Type B pancreatic cell (in vitro differentiated cells): Measurements from ENCODE around the gene SGCA. TPM values are rescaled to one million over a fixed set of nuclear protein-coding genes. Genes with fewer than 3 reads are reported as not detected.

Experiments used
- DNase-seq: peaks from one replicate; pipeline ENCODE4 v3.0.0; 2021; ENCODE audit warnings: mixed read lengths; ENCODE audit not compliant: unreplicated experiment; ENCODE audit errors: extremely low spot score
- H3K27ac Mint-ChIP-seq: 2 replicates; pipeline ENCODE4 v1.8.0; 2021; ENCODE audit warnings: mild to moderate bottlenecking, mixed read lengths
- H3K27me3 Mint-ChIP-seq: 2 replicates; pipeline ENCODE4 v1.8.0; 2021; ENCODE audit warnings: mixed read lengths
- H3K36me3 Mint-ChIP-seq: 2 replicates; pipeline ENCODE4 v1.8.0; 2021; ENCODE audit warnings: mixed read lengths
- H3K4me1 Mint-ChIP-seq: one replicate; pipeline ENCODE4 v1.8.0; 2021; ENCODE audit warnings: mixed read lengths; ENCODE audit not compliant: unreplicated experiment
- H3K4me3 Mint-ChIP-seq: 2 replicates; pipeline ENCODE4 v1.8.0; 2021; ENCODE audit warnings: mild to moderate bottlenecking, mixed read lengths
- H3K9me3 Mint-ChIP-seq: 2 replicates; pipeline ENCODE4 v1.8.0; 2021; ENCODE audit warnings: mixed read lengths
- total RNA-seq: library from RNA; stranded (reverse); gene quantifications from 2 replicates; pipeline ENCODE4 v1.2.1, GENCODE V29; 2021; ENCODE audit warnings: low replicate concordance
- TF ChIP-seq, protein P1 (sequence below): fragments of 200-600 bp; sonication (generic); conservative IDR thresholded peaks from 2 replicates; pipeline ENCODE4 v1.5.0; 2021; ENCODE audit warnings: antibody characterized with exemption, mild to moderate bottlenecking

The SGCA gene
- total RNA-seq, 1 donor from 2014 or later, result 0.72 TPM

DNA sequence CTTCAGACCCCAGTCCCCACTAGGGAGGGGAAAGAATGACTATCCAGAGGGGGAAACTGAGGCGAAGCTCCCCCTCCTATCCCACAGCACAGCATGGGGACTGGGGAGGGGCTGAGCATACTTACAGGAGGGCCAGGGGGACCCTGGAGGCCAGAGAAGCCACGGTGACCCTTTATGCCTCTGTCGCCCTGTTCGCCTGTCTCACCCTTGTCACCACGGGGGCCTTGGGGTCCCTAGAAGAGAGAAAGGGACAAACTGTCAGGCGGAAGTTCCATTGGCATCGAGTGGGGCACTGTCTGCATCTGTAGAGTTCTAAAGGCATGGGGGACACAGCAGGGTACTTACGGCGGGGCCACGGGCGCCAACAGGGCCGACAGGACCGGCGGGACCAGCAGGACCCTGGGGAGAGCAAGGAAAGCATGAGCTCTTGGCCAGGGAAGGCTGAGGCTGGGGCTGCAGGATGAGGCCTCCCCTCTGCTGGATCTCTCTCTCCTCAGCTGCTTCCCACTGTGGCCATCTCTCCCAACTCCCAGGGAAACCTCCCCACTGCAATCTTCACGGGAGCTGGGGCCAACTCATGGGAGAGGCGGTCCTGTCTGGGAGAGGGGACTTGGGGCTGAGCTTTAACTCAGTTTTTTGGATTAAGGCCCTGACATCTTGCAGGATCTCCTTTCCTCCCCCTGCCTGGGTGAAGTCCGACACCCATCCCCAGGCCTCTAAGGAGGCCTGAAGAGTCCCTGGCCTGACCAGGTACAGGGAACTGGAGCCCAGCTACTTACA, 22.1 kb downstream of the SGCA start:
- Mint-ChIP-seq H3K4me3 (no peak overlapping the region), H3K36me3 (no peaks in the 10 kb centered on the region), H3K27me3 (peaks cover 1% of the 10 kb centered on the region), H3K9me3 (no peaks in the 10 kb centered on the region), H3K27ac (no peak overlapping the region), H3K4me1 (peaks cover 9% of the 10 kb centered on the region)
- TF ChIP-seq, protein P1, sequence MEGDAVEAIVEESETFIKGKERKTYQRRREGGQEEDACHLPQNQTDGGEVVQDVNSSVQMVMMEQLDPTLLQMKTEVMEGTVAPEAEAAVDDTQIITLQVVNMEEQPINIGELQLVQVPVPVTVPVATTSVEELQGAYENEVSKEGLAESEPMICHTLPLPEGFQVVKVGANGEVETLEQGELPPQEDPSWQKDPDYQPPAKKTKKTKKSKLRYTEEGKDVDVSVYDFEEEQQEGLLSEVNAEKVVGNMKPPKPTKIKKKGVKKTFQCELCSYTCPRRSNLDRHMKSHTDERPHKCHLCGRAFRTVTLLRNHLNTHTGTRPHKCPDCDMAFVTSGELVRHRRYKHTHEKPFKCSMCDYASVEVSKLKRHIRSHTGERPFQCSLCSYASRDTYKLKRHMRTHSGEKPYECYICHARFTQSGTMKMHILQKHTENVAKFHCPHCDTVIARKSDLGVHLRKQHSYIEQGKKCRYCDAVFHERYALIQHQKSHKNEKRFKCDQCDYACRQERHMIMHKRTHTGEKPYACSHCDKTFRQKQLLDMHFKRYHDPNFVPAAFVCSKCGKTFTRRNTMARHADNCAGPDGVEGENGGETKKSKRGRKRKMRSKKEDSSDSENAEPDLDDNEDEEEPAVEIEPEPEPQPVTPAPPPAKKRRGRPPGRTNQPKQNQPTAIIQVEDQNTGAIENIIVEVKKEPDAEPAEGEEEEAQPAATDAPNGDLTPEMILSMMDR, result no peak
- no peak for DNase-seq

DNA sequence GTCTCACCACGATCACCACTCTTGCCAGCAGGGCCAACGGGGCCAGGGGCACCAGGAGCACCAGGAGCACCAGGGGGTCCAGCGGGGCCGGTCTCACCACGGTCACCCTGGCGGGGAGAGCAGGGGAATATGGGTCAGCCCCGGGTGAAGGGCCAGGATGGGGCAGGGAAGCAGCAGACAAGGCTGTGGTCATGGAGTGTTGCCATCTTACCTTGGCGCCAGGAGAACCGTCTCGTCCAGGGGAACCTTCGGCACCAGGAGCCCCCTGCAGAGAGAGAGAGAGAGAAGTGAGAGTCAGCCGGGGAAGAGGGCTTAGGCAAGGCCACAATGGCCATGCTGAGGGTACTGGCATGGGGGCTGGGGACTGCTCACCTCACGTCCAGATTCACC, 22.7 kb downstream of the SGCA start:
- Mint-ChIP-seq H3K36me3 (no peaks in the 10 kb centered on the region), H3K4me3 (no peak overlapping the region), H3K27ac (no peak overlapping the region), H3K9me3 (no peaks in the 10 kb centered on the region), H3K4me1 (peaks cover 8% of the 10 kb centered on the region), H3K27me3 (no peaks in the 10 kb centered on the region)
- no peak for DNase-seq
- TF ChIP-seq, protein P1, result no peak

DNA sequence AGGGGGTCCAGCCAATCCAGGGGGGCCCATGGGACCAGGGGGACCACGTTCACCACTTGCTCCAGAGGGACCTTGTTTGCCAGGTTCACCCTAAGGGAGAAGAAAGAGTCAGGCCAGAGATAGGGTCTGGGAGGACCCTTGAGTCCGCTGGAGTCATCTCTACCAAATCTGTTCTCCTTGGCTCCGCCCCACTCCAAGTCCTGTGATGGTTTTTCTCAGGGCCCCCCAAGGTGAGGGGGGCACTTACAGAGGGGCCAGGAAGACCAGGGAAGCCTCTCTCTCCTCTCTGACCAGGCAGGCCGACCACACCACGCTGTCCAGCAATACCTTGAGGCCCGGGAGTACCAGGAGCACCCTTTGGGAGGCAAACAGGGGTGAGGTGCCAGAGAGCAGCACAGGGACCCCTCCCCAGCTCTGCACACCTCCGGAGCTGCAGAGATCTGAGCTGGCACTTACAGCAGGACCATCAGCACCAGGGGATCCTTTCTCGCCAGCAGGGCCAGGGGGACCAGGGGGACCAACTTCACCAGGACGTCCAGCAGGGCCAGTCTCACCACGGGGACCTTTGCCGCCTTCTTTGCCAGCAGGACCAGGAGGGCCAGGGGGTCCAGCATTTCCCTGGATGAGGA, 23.2 kb downstream of the SGCA start:
- TF ChIP-seq, protein P1, result no peak
- no peak for DNase-seq
- no peak overlapping the region for H3K4me3 Mint-ChIP-seq

DNA sequence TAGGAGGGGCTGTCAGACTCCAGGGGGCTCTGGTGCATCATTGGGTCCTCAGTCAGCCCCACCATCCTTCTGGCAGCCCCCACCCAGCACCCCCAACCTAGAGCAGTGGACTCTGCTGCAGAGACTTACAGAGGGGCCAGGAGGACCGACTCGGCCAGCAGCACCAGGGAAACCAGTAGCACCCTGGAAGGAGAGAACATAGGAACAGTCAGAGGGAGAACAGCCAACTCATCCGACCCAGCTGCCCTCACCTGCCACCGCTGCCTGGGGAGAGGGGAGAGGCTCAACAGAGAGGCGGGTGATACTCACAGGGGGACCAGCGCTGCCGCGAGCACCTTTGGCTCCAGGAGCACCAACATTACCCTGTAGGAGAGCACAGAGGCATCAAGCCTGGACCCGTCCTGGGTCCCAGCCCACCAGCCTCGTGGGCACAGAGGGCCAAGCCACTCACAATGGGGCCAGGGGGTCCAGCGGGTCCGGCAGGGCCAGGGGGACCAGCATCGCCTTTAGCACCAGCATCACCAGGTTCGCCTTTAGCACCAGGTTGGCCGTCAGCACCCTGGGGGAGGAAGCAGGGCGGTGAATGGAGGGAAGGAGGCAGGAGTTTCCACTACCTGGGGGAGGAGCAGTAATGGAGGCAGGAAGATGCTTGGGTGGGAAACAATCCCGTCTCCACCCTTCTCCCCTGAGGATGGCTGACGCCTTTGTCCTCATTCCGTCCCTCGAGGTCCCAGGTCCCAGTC, 23.9 kb downstream of the SGCA start:
- H3K4me1 Mint-ChIP-seq, result no peaks in the 10 kb centered on the region
- H3K9me3 Mint-ChIP-seq, result no peaks in the 10 kb centered on the region

More for the DNA sequence above, 23.2 kb downstream of the SGCA start:
- Mint-ChIP-seq H3K27me3 (no peaks in the 10 kb centered on the region), H3K9me3 (no peaks in the 10 kb centered on the region), H3K36me3 (no peaks in the 10 kb centered on the region), H3K27ac (no peak overlapping the region), H3K4me1 (peaks cover 3% of the 10 kb centered on the region)

DNA sequence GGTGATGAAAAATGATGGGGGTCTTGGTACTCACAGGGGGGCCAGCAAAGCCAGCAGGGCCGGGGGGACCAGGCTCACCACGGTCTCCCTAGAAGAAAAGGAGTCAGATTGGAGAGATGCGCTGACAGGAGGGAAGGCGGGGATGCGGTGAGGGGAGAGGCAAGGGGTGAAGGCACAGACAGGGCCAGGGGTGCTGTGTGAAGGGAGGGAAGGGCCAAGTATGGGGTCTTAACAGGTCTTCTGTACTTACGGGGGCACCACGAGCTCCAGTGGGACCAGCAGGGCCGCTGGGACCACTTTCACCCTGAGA, 24.4 kb downstream of the SGCA start:
- Mint-ChIP-seq H3K27ac (no peak overlapping the region), H3K36me3 (no peaks in the 10 kb centered on the region), H3K4me3 (no peak overlapping the region), H3K4me1 (no peaks in the 10 kb centered on the region), H3K9me3 (no peaks in the 10 kb centered on the region), H3K27me3 (no peaks in the 10 kb centered on the region)
- DNase-seq, result no peak
- TF ChIP-seq, protein P1, result no peak

More for the DNA sequence above, 23.9 kb downstream of the SGCA start:
- no peak for DNase-seq
- no peaks in the 10 kb centered on the region for H3K27me3 Mint-ChIP-seq
- H3K36me3 Mint-ChIP-seq, result no peaks in the 10 kb centered on the region
- no peak overlapping the region for H3K27ac Mint-ChIP-seq
- no peak overlapping the region for H3K4me3 Mint-ChIP-seq
- TF ChIP-seq, protein P1, result no peak
